HG03520 (cell line): ENCODE data around the gene CEP55.
"Not testable (repeated sequence)": the region's sequence is repeated elsewhere in the genome, so short reads cannot be mapped to it uniquely, and the experiment has no call there.

ENCODE experiments used
- ATAC-seq: cut with Tn5 transposase; IDR thresholded peaks from one replicate; pipeline ENCODE4 v1.9.1; 2021; ENCODE audit warnings: mild to moderate bottlenecking, moderate library complexity; ENCODE audit not compliant: unreplicated experiment

The CEP55 gene

DNA sequence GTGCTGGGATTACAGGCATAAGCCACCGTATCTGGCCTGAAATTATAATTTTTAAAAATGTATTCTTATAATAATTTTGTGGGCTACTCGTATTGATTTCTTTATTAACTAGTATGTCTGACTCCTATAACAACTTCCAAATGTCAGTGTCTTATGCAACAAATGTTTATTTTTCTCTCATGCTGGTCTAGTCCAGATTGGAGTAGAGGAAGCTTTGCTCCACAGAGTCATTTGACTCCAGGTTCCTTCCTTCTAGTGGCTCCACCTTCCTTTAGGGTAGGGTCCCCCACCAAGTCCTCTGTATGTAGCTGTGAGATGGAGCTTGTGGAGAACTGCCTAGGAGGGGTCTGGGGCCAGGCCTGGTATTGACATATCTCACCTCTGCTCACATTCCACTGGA is 8.7 kb downstream of the CEP55 start:
- no peak for ATAC-seq

DNA sequence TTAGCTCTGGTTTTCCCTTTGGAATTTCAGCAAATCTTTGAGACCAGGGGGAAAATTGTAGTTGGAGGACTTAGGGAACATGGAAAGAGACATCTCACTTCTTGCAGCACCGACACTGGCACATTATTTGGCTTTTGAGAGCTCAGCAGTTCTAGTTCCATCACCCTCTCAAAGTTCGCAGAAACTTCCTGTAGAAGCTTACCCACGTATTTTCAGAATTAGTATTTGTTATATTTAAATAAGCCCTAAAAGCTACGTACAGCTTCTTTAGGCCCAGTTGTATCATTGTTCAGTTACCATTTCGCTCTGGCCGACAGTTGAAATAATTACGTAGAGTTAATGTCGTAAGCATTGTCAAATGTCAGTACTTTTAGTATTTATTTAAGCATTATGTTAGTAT is 13.4 kb downstream of the CEP55 start:
- ATAC-seq, result no peak

DNA sequence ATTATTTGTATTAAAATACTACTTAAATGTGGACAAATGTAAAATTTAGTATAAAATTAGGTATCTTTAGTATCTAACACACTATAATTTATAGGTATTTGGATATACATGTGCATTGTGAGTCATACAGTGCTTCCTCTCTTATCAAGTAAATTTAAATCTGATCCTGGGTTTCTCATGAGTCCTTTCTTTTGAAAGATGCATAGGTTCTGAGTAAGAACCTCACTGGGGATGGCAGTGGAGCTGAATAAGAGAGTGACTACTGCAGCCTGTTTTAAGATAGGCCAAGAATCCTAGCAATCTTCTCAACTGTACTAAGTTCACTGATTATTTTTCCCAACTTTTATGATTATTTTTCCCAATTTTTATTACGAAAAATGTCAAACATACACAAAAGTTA is 16.2 kb downstream of the CEP55 start:
- no peak for ATAC-seq

DNA sequence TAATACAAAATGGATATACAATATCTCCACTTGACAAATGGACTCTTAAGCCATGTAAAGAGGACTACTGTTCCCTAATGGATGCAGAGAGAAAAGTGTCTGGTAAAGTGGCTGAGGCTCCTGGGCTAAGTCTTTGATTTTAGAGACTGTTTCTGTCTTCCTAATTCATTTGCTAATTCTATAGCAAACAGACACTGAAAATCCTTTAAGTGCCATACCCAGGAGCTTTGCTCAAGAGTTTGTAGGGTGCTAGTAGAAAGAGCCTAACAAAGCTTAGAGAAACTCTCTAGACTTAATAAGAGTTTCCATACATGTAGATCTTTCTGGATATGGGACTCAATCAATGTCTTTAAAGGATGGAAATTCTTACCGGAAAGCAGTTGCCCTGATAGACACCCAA is 16.7 kb downstream of the CEP55 start:
- no peak for ATAC-seq

DNA sequence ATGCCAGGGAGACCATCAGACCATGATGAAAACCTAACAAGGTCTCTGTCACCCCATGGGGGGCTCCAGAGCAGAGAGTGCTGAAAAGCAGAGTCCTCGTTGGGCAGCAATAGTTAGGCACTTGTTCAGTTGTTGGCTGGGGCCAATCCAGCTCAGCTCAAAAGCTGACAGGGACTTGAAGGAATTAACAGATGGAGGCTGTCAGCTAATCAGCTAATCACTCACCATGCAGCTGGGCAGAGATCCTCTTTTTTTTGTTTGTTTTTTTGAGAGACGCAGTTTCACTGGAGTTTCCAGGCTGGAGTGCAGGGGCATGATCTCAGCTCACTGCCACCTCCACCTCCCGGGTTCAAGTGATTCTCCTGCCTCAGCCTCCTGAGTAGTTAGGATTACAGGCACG is 18.1 kb downstream of the CEP55 start:
- ATAC-seq, result no peak

DNA sequence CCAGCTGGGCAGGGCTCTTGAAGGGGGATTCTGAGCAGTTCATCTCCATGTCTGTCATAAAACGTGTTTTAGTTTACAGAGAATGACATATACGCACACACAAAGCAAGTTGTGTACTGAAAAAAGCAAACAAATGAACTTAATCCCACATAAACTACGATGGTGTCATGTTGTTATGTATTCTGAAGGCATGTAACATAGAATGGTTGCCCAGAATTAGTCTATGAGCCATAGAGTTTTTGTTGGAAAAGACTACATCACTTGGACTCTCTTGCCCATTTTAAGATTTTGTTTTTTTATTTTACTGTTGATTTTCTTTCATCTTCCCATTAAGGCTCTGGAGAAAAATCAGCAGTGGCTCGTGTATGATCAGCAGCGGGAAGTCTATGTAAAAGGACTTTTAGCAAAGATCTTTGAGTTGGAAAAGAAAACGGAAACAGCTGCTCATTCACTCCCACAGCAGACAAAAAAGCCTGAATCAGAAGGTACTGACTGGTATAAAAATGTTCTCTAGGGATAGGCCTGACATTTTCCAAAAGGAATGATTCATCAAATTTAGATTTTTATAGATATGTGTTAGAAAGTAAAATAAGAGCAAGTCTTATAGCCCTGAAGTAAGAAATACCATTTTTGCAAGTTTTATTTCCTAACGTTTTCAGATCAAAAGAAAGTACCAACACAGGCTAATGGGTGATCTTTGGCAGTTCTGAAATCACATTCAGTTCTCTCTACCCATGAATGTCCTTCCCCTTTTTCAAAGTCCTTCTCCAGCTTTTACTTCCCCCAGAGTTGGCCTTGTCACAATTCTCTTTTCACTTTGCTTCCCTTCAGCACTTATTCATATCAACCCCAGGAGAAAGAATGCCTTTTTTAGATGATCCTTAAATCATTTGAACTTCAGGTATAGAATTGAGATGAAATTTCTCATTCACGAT is 18.9 kb downstream of the CEP55 start:
- ATAC-seq, result no peak

DNA sequence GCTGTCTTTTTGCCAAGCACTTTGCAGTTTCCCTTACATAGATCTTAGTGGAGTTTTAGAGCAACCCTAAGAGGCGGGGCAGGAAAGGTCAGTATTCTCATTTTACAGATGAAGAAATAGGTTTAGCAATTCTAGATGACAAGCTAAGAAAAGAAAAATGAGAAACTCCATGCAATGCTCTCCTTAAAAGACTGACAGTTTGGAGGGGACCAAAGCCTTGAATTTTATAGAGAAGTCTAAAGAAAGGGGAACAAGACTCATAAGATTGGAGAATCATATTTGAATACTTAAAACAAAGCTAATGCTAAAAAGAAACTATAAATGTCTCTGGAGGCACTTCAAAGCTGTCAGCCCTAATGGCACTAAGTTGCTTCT is 19.6 kb downstream of the CEP55 start:
- ATAC-seq, result no peak

DNA sequence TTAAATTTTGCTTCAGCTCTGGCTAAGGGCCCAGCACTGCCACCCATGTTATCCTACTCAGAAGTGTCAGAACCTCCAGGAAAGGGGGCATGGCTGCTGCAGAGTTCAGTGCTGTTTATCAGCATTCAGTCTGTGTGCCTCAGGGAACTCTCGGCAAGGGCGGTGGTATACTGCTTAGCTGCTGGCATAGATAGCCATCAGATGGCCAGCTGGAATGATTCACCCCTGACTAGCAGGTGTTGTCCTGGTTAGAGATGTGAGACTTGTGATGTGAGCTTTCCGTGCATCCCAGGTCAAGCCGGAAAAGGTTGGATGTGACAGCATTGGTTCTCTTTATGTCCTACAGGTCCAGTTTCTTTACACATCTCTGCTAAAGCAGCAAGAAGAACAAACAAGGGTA is 22.1 kb downstream of the CEP55 start:
- ATAC-seq, result no peak

DNA sequence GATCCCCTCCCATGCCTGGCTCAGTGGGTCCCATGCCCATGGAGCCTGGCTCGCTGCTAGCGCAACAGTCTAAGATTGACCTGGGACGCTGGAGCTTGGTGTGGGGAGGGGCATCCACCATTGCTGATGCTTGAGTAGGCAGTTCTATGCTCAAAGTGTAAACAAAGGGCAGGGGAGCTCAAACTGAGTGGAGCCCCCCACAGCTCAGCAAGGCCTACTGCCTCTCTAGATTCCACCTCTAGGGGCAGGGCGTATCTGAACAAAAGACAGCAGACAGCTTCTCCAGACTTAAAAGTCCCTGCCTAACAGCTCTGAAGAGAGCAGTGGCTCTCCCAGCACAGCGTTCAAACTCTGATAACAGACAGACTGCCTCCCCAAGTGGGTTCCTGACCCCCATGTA is 38.9 kb downstream of the CEP55 start:
- no peak for ATAC-seq

DNA sequence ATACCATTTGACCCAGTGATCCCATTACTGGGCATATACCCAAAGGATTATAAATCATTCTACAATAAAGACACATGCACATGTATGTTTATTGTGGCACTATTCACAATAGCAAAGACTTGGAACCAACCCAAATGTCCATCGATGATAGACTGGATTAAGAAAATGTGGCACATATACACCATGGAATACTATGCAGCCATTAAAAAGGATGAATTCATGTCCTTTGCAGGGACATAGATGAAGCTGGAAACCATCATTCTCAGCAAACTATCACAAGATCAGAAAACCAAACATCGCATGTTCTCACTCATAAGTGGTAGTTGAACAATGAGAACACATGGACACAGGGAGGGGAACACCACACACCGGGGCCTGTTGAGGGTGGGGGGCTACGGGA is 44.5 kb downstream of the CEP55 start:
- ATAC-seq, result not testable (repeated sequence)

DNA sequence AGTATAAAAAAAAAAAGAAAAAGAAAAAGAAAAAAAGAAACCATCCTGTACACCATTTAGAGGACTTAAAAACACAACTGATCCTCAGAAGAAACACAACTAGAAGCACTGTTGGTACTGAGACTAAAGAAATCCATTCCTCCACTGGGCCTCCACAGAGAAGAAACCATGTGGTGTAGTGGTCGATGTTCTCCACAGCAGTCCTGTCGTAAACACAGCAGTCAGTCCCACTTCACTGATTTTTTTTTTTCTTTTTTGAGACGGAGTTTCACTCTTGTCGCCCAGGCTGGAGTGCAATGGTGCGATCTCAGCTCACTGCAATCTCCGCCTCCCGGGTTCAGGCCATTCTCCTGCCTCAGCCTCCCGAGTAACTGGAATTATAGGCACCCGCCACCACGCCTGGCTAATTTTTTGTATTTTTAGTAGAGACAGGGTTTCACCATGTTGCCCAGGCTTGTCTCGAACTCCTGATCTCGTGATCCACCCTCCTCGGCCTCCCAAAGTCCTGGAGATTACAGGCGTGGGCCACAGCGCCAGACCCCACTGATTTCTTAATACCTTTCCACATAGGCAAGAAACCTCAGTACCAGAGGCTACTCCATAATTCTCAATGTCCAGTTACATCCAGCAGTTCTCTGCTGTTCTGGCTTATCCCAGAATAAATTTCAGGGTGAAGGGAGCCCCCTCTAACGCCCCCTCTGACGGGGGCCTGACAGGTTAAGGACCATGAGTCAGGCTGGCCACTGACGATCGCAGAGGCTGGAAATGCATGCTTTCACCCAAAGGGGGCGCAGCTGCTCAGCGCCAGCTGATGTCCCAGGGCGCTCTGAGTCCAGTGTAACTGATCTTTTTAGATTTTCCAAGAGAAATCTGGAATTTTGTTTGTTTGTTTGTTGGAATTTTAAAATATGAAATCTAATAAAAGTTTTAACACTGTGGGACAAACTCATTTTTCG is 45.3 kb downstream of the CEP55 start:
- ATAC-seq, result no peak

DNA sequence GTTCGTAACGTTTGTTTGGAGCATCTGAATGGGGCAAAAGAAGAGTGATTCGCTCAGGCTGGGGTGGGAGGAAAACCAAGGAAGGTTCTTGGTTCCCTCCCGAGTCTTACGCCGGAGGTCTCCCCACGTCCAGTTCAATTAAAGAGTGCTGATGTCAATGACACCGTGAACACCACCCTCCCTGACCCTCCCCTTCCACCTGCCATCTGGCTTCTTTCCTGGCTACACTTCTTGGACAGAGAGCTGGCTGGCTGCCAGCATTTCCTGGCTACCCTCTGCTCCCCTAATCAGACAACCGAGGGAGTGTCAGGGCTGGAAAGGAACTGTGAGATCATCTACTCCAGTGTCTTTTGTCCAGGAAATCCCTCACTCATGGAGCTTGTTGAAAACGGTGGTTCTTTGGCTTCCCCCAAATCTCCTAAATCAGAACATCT is 46.0 kb downstream of the CEP55 start:
- no peak for ATAC-seq

DNA sequence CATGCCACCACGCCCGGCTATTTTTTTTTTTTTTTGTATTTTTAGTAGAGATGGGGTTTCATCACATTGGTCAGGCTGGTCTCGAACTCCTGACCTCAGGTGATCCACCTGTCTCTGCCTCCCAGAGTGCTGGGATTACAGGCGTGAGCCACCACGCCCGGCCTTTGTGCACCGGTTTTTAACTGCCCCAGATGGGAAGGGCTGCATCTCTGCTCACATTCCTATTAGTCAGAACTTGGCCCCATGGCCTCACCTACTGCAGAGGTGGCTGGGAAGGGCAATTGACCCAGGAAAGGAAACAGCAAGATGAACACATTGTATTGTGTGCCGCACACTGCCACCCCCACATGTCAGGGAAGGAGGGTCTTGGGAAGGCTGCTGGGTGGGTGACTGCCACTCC is 50.6 kb downstream of the CEP55 start:
- not testable (repeated sequence) for ATAC-seq

DNA sequence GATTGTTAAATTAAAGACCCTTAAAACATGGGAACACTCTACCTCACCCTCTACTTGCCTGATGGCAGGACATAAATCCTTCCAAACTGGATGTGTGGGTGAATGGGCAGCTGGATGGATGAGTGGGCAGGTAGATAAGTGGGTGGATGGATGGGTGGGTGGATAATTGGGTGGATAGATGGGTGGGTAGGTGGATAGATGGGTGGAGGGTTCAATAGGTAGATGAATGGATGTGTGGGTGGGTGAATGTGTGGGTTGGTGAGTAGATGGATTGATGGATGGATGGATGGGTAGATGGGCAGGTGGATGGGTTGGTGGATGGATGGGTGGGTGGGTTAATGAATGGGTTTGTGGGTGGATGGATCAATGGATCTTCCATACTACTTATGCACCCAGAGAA is 51.1 kb downstream of the CEP55 start:
- ATAC-seq, result no peak

DNA sequence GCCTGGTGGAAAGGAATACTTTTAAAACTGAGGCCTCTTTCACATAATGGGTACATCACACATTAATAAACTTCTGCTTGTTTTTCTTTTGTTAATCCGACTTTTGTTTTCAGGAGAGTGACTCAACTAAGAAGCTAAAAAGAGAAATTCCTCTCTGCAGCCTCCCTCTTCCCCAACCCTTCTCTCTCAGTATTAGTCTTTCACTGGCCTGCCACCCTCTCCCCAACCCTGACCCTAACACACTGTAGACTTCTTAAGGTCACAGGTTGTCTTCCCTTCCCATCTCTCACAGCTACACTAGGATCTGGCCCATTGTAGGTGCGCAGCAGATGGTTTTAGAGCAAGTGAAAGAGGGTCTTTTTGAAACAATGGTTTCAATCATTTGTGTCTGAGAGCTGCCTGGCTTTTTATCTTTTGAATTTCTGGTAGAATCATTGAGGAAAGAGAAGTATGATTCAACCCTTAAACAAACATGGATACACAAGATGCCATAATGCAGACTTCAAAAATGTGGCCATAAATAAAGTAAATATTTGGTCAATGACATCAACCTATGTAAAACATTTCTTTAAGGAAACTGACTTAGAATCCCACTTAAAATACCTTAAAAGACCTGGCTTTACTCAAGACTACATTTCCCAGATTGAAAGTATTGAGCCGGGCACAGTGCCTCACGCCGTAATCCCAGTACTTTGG is 52.1 kb downstream of the CEP55 start:
- ATAC-seq, result no peak

DNA sequence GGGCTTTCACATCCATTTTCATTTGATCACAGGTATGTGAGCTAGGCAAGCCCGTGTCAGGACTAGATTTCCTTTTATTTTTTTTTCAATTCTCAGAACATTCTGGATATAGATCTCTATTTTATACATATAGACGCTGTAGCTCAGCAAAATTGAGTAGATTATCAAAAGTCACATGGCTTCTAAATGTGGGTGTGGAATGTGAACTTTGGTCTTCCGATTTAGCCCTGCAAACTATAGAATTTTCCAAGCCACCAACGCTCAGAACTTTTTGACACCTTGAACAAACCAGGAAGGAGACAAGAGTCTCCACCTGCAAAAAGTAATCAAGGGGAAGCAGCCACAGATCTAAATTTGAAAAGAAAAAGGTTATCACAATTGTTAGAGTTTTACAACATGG is 54.2 kb downstream of the CEP55 start:
- no peak for ATAC-seq

DNA sequence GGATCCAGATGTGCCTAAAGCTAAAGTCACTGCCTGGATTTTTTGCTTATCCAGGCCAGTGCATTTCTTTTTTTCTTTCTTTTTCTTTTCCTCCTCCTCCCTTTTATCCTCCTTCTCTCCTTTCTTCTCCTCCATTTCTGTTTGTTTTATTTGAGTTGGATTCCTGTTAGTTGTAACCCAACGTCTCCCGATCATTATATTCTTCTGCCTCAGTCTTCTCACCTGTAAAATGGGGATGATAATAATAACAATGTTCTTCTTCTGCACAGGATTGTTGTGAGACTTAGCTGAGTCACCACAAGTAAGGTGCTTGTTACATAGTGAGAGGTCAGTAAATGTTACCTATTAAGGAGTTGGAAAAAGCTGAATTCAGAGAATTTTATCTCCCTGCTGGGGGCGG is 56.4 kb downstream of the CEP55 start:
- ATAC-seq, result no peak

DNA sequence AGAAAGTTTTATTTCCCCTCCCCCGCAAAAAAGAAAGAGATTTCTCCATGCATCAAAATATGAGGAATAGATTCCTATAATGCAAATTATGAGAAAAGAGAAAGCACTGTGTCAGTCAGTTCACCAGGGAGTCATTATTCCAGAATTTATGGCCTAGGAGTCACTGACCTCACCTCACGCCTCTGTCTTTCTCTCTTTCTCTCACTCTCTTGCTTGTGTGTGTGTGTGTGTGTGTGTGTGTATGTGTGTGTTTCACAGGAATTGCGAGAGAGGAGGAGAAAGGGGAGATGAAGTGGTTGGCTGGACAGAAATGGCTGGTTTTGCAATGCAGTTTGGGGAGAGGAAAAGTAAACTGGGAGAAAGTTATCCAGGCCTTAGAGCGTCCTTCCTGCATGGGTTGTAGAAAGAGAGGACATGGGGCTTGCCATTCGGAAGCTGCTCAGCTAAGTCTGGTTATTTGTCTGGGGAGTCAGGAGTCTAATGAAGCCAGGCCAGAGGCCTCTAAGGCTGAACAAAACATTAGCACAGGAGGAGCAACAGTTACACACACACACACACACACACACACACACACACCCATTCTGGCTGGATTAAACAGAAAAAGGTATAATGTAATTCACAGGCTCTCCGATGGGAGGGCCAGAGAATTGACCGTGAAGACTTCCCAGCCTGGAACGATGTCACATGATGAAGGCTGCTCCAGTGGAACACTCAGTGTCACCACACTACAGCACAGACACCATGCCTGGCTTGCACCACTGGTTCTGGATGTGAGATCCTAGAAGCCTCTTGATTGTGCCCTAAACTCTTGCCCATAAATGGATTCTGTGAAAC is 57.3 kb downstream of the CEP55 start:
- ATAC-seq, result no peak

DNA sequence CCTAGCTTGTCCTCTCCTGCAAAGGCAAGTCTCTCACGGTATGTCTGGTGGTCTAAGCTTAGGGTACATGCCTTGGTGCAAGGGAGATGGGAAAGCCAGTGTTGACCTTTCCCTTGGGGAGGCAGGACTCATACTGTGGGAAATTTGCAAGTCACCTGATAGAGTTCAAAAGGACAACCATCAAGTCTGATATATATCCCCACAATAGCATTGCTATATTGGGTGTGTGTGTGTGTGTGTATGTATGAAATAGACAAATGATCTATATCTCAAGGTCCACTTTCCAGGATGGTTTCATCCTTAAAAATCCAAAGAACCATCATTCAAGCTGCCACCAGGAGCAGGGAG is 57.9 kb downstream of the CEP55 start:
- no peak for ATAC-seq

DNA sequence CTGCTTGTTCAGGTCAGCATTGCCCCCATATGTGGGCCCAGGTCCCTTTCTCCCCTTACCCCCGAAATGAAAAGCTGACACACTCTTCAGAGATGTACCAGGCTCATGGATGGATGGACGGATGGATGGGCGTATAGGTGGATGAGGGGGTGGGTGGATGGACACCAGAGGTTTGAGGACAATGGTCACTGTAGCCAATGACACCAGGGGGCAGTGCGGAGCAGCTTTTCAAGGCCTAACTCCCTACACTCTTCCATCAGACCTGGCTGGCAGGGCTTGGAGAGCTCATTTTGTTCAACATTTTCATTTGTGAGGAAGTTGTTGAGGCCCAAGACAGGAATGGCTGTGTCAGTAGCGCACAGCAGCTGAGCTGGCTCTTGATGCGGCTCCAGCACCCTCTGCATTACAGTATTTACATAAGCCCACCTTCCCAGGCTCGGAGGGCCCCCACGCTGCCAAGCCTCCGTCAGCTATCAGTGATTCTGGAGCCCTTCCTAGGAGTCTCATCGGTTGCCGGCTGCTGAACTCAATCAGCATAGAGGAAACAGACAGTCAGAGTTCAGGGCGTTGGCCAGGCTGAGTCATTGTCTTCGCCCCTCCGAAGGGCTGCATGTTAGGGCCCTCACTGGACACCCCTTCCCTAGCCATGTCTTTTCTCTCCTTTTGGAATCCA is 58.5 kb downstream of the CEP55 start:
- ATAC-seq, result peak; percentile 46
